Measurements from ENCODE around the gene IFI35. TPM values are rescaled to one million over a fixed set of nuclear protein-coding genes. Genes with fewer than 3 reads are reported as not detected.
A peak's percentile ranks its signal among the peaks of the same experiment; 100 is the strongest.

The IFI35 gene
- polyA plus RNA-seq, 1 experiment, result 42.5 TPM

GRCh38 chr17:42980766-42981397 is 25.7 kb upstream of the IFI35 start:
- CTCF ChIA-PET, result no interaction called here
- POLR2A ChIA-PET, result interaction anchor here (1.3 kb wide), 1 partner anchor 17 kb away, joined by 3 read pairs; no protein-coding TSS in a partner anchor
- no peak for DNase-seq (ENCODE audit: low read depth)
- TF ChIP-seq CTCF (IDR thresholded peaks at IDR 0.05; ENCODE audit: insufficient read depth, low read depth, low read length), result peak; percentile 6; the same call in 1 of the 2 replicates
- H3K27me3 ChIP-seq (ENCODE audit: control insufficient read depth, insufficient read depth, low read length), result no peaks in the 10 kb centered on the region
- no peaks in the 10 kb centered on the region; the same call in 1 of the 2 replicates for H3K36me3 ChIP-seq (ENCODE audit: control insufficient read depth, insufficient read depth, low read length)
- peak overlapping the region; percentile 99 for H3K4me3 ChIP-seq (ENCODE audit: low read depth, low read length)

- POLR2A ChIA-PET, result no interaction called here
- no peak for TF ChIP-seq CTCF (IDR thresholded peaks at IDR 0.05; ENCODE audit: insufficient read depth, low read depth, low read length)
Measured at GRCh38 chr17:42982266-42982665, 24.3 kb upstream of the IFI35 start.

GRCh38 chr17:42985225-42985624 is 21.4 kb upstream of the IFI35 start:
- POLR2A ChIA-PET, result no interaction called here
- H3K27me3 ChIP-seq (ENCODE audit: control insufficient read depth, insufficient read depth, low read length), result no peaks in the 10 kb centered on the region
- peaks cover 4% of the 10 kb centered on the region for H3K36me3 ChIP-seq (ENCODE audit: control insufficient read depth, insufficient read depth, low read length)
- CTCF ChIA-PET, result interaction anchor here (0.6 kb wide), 1 partner anchor 80 kb away, joined by 3 read pairs; no protein-coding TSS in a partner anchor
- DNase-seq (ENCODE audit: low read depth), result no peak
- no peak overlapping the region for H3K4me3 ChIP-seq (ENCODE audit: low read depth, low read length)
- TF ChIP-seq CTCF (IDR thresholded peaks at IDR 0.05; ENCODE audit: insufficient read depth, low read depth, low read length), result no peak

More at GRCh38 chr17:42982266-42982665, 24.3 kb upstream of the IFI35 start:
- no peak for DNase-seq (ENCODE audit: low read depth)
- H3K27me3 ChIP-seq (ENCODE audit: control insufficient read depth, insufficient read depth, low read length), result no peaks in the 10 kb centered on the region
- CTCF ChIA-PET, result no interaction called here
- H3K4me3 ChIP-seq (ENCODE audit: low read depth, low read length), result no peak overlapping the region
- H3K36me3 ChIP-seq (ENCODE audit: control insufficient read depth, insufficient read depth, low read length), result peaks cover 2% of the 10 kb centered on the region

GRCh38 chr17:42989141-42989540 is 17.4 kb upstream of the IFI35 start:
- TF ChIP-seq CTCF (IDR thresholded peaks at IDR 0.05; ENCODE audit: insufficient read depth, low read depth, low read length), result no peak
- H3K36me3 ChIP-seq (ENCODE audit: control insufficient read depth, insufficient read depth, low read length), result peaks cover 13% of the 10 kb centered on the region
- POLR2A ChIA-PET, result no interaction called here
- H3K27me3 ChIP-seq (ENCODE audit: control insufficient read depth, insufficient read depth, low read length), result no peaks in the 10 kb centered on the region
- no peak overlapping the region for H3K4me3 ChIP-seq (ENCODE audit: low read depth, low read length)
- CTCF ChIA-PET, result no interaction called here
- no peak for DNase-seq (ENCODE audit: low read depth)

GRCh38 chr17:42989726-42990652 is 16.6 kb upstream of the IFI35 start:
- ChIA-PET CTCF (no interaction called here), POLR2A (no interaction called here)
- TF ChIP-seq CTCF (IDR thresholded peaks at IDR 0.05; ENCODE audit: insufficient read depth, low read depth, low read length), result no peak
- DNase-seq (ENCODE audit: low read depth), result peak; percentile 41
- Histone ChIP-seq H3K4me3 (ENCODE audit: low read depth, low read length) (no peak overlapping the region), H3K36me3 (ENCODE audit: control insufficient read depth, insufficient read depth, low read length) (peaks cover 13% of the 10 kb centered on the region), H3K27me3 (ENCODE audit: control insufficient read depth, insufficient read depth, low read length) (no peaks in the 10 kb centered on the region)

Measured in BJ (cell line).